HG02840 (cell line): ENCODE data around the gene UBAC2.
"Not testable (repeated sequence)": the region's sequence is repeated elsewhere in the genome, so short reads cannot be mapped to it uniquely, and the experiment has no call there.

Source experiments
- ATAC-seq: cut with Tn5 transposase; IDR thresholded peaks from one replicate; pipeline ENCODE4 v1.9.1; 2021; ENCODE audit warnings: mild to moderate bottlenecking, moderate library complexity, moderate number of reproducible peaks; ENCODE audit not compliant: unreplicated experiment, low FRiP score

The UBAC2 gene

DNA sequence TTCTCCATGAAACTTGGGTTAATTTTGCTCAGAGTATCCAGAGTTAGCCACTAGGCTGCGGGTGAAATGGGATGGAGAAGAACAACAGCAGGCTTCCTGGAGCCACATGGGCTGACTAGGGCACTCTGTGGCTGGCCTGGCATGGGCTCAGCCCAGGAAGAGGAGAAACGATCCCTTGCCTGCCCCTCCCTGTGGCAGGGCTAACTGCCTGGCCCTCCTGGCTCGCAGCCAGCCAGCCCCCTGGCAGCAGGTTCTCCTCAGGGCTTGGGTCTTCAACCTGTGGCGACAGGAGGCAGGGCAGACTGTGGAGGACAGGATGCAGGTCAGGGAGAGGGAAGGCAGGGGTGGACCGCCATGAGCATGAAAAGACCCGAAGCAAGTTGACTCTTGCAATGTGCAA is 185.3 kb downstream of the UBAC2 start:
- ATAC-seq, result no peak

DNA sequence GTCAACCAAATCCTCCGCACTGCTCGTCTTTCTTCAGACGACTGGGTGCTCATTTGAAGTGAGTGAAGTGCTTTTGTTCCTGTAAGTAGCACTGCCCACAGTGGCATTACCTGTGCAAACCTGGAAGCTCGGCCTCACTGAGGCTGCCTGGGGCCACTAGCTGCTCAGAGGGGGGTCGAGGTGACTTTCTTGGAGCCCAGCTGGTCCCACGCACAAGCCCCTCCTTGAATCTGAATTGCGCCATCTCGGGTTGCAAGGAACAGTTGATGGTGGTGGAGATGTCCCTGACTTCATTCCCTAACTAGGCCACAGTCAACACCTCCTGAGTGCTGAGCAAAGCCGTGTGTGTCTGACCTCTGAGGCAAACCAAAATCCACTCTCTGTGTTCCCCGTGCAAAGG is 185.8 kb downstream of the UBAC2 start:
- no peak for ATAC-seq

DNA sequence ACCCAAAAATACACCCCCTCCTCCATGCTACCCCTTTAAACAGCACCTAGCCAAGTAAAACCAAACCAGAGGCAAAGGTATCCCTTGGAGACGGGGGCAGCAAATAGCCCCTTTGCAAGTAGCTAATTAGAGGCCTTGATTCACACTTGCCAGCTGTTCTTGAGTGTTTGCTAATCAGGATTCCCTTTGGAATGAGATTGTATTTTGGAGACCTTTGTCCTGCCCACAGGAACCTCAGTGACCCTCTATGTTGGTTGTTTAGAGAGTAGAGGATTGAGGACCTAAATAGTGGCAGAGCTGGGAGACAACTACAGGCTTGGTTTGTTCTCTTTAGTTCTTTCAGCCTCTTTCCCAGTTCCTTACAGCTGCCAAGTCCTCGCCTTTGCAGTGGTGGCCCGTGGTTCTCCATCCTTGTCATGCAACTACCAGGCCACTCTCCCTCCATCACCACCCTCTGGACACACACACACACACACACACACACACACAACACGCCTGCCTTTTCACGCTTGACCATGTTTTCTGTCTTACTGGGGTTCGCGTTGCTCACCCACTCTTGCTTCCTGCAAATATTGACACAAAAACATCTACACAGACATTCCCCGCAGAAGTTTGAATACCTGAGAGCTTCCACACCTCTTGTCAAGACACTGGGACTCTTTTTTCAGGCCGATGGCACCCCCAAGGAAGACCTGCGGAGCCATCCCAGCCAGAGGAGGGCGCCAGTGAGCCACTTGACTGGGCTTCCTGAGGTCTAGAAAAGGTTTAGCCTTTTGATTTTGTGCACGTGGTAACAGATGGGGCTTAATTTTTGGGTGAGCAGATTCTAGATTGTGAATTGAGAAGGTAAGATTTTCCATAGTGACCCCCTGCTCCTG is 186.5 kb downstream of the UBAC2 start:
- ATAC-seq, result no peak

DNA sequence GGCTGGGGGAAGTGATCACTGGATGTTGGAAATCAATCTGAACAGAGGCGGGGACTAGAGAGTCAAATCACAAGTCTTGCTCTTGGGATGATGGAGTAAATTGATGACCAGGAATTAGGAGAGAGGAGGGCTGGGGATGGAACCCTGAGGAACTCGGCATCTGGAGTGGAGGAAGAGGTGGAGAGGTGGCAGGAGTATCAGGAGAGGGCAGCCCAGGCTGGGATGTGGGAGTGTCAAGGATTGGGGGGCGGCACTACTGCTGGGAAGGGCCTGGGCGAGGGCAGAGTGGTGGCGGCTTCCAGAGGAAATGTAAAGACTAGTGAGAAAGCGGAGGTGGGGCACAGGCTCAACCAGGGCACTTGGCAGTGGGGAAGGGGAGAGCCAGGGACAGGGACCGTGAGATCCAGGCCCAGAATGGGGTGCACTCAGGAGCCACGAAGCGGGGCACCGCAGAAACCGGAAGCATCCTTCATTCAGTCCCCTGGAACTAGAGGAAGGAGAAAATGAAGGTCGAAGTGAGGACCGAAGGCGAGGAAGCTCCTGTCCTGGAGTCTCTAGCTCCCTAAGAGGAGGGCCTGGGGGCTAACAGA is 187.8 kb downstream of the UBAC2 start:
- ATAC-seq, result no peak

DNA sequence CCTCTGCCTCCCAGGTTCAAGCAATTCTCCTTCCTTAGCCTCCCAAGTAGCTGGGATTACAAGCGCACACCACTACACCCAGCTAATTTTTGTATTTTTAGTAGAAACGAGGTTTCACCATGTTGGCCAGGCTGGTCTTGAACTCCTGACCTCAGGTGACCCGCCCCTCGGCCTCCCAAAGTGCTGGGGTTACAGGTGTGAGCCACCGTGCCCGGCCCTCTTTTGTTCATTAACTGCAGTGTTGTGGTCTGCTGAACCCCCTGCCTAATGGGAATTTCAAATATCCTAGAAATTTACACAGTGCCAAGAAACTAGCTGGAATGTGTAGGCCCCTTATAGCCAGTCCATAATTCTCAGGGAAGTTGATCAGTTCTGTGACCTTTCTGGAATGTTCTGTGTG is 188.4 kb downstream of the UBAC2 start:
- not testable (repeated sequence) for ATAC-seq

DNA sequence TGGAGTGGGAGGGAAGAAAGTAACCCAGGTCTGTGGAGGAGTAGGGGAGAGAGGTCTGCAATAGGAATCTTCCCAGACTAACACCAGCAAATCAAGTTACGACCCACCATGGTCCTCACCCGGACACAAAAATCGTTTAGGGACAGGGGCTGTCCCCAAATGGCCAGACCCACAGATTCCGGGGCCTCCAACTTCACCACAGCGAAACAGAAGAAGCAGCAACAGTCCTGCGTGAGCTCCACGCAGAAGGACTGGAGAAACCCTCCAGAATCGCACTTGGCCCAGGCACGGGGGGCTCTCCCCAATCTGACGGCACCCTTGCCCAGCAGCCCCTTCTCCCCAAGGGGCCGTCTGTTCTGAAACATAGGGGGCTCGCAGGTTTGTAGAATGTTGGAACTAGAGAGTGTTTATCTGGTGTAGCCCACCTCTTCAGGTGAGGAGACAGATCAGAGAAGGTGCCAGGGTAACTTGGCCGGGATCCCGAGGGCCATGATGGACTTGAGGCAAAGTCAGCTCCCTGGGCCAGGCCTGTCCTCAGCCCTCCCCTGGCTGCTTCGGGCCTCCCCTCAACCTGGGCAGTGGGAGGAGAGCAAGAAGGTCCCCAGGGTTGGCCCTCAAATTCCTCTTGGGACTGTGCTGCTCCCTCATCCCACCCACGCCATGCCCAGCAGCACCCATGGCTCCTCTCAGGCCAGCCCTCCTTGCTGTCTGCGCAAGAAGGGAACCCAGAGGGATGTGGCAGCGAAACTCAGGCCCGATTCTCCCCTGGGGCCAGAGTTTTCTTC is 189.1 kb downstream of the UBAC2 start:
- no peak for ATAC-seq

DNA sequence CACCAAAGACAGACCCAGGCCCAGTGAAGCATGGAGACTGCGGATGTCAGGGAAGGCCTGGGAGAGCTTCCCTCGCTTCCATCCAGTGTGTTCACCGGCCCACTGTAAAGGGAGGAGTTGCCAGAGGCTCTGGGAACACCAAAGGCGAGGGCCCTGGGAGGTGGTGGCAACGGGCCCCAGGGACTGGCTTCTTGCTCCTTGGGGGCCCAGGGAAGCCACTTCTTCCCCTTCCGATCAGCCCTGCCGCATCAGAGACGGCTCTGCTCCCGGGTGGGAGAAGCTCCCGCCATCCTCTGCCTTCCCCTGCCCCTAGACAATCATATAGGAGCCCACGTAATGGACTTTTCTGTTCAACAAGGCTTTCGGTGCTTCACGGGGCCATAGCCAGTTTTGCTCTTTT is 189.9 kb downstream of the UBAC2 start:
- ATAC-seq, result no peak

DNA sequence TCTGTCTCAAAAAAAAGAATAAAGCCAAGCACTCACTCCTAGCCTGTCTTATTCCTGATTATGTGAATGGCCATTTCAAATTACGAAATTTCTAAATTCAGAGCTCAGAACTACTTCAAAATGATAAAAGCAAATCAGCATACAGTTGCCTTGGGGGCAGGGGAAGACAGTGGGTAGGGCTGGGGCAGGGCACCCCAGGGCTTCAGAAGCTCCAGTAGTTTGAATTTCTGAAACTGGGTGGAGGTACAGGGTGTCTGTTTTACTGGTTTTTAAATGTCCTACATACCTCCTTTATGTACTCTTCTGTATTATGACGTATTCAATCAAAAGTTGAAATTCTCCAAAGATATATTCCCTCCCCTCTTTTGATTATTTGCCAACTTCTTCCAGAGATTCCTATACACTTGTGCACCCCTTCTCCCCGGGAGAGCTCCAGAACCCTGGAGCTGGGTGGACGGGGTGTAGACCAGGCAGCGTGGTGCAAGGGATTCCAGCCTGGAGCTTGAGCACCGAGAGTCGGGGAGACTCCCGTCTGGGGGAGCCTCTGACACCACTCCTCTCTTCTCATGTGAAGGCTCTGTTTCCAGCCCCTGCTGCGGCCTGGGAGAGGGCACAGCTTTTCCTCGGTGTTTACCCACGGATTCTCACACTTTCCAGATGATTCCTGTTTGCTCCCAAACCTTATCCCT is 191.3 kb downstream of the UBAC2 start:
- ATAC-seq, result no peak

DNA sequence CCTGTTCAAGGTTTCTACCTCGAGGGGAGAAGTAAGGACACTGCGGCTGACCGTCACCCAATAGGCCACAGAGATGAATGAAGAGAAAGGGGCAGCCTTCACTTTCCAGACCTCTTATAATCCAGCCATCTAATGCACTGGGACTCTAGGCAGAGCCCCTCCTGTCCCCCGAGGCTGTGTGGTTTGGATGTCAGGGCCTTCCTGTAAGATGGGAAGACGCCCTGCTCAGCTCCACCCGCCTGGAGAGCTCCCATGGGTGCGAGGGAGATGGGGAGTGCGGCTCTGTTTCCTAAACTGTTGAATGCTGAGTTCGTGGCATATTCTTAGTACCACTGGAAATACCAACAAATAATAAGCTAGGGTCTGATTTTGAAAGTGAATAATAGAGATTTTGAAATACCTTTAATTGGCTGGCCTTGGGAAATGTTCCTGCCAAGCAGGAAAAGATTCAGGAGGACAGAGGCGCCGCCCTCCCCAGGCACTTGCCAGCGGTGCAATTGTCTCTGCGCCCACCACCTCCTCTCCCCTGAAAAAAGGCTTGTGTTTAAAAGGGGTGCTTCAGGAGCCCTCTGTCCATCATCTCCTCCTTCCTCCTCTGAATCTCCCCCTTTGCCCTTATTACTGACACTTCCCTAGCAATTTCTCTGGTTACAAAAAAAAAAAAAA is 191.9 kb downstream of the UBAC2 start:
- ATAC-seq, result no peak

DNA sequence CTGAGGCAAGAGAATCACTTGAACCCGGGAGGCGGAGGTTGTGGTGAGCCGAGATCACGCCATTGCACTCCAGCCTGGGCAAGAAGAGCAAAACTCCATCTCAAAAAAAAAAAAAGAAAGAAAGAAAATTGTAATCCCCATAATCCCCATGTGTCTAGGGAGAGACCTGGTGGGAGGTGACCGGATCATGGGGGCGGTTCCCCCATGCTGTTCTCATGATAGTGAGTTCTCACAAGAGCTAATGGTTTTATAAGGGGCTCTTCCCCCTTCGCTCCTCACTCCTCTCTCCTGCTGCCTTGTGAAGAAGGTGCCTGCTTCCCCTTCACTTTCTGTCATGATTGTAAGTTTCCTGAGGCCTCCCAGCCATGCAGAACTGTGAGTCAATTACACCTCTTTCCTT is 192.7 kb downstream of the UBAC2 start:
- ATAC-seq, result not testable (repeated sequence)

DNA sequence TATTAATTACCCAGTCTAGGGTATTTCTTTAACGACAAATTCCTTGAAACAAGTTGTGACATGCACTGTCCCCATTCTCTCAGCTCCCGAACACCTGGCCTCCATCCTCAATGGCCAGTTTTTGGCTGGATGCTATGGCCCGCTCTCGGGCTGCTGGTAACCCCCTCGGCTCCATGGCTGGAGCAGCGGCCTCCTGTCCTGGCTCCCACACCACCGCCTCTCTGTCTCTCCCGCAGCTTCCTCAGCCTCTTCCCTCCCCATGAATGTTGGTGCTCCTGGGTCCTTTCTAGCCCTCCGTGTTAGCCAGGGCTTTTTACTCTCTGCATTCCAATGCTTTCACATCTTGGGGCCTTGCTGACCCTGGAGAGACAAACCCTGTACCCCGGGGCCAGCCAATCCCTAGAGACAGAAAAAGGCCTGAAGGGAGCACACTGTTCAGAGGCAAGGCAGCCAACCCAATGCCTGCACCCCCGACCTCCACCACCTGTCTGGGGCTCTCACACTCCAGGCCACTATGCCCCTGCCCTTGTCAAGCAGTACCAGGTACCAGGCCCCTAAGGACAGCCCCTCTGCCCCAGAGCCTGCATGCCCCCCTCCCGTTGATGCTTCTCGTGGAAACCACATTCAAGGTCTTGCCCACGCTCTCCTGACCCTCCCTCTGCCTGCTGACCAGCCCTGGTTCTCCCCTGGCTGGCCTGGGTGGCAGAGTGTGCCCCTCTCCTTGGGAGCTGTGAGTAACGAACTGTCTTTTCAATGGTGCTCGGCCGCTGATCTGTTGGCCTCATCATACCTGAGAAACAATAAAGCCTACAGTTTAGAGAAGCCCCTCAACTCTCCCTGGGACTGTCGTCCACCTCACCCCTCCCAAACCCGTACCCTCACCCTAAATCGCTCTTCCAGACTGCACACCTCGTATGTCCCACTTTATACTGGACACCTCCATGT is 193.4 kb downstream of the UBAC2 start:
- ATAC-seq, result no peak

DNA sequence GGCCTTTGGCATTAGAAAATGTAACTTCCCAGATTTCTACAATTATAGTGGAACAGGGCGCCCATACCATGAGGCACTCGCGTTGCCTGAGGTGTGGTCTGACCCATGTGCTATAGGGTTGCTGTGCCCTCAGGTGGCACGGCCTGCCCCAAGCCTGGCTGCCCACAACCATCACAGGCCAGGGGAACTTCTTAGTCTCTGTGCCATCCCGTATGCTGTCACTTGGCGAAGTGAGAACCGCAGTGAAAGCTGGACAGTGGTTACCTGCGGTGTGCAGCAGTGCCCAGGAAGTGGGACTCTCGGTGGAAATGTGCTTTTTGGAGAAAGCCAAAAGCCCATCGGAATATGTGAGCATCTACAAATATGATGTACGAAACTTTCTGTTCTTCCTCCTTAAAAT is 194.8 kb downstream of the UBAC2 start:
- no peak for ATAC-seq

DNA sequence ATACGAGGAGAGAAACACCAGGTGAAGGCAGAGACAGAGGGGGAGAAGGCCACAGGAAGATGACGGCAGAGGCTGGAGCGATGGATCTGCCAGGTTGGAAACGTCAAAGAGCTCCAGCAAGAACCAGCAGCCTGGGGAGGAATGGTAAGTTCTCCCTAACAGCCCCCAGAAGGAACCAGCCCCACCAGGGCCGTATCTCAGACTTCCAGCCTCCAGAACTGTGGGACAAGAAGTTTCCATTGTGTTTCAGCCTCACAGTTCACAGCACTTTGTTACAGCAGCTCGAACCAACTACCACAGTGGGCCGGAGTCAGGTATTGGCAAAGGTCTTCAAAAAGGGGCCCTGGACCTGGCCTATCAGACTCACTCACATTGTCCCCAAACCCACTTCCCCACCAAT is 195.8 kb downstream of the UBAC2 start:
- ATAC-seq, result no peak

DNA sequence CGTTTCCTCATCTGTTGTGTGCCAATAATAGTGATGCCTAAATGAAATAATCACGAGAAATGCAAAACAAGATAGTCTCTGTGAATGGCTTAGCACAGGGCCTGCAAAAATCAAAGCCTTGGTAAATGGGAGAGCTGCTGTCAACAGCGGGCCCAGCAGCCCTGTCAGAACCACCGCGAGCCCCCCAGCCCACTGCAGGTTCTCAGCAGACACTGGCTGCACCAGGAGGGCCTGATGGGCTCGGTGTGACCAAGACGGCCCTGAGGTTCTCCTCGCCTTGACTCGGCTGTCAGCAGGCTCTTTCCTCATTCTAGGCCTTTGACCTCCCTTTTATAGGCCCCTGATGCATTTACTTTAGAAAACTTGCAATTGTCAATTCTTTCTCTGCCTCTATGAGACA is 197.4 kb downstream of the UBAC2 start:
- ATAC-seq, result no peak

DNA sequence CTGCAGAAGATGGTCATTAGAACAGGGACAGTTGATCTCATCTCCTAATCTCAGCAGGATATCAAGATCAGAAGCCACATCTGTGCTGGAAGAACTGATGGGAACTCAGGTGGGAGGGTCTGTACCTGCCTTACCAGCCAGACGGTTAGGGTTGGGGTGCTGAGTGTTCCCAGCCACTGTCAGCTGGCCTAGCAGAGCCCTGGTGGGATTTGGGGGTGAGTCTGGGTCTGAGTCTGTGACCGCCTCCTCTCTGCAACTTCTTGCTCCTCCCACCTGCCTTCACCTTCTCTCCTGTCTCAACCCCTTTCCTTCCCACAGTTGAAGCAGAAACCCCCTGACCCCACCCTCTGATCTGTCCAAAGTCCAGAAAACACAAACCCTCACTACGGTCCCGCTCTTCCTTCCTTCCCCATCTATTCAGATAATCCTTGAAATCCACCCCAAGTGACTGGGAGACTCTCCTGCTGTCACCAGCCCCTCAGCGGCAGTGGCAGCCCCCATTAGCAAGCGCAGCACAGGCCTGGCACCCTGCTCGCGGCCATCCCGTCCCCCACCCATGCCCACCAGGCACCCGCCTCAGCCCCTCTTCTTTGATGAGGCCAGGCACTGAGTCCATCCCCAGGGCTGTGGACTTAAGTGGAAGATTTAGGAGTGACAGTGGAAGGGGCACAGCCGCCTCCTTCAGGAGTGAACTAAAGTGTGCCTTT is 198.4 kb downstream of the UBAC2 start:
- ATAC-seq, result no peak

DNA sequence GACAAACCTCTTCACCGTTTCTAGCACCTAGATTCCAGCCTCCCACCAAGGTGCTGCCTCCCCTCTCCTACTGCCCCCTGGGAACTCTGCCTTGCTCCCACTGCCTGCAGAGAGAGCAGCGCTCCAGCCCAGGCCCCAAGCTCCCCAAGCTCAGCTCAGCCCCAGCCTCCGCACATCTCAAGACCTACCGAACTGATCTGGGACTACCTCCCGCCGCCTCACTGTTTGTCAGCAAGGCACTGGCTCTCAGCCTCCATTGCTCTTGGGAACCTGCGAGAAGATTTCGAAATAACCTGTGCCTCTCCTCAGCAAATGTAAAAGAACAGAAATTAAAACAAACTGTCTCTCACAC is 198.9 kb downstream of the UBAC2 start:
- no peak for ATAC-seq

DNA sequence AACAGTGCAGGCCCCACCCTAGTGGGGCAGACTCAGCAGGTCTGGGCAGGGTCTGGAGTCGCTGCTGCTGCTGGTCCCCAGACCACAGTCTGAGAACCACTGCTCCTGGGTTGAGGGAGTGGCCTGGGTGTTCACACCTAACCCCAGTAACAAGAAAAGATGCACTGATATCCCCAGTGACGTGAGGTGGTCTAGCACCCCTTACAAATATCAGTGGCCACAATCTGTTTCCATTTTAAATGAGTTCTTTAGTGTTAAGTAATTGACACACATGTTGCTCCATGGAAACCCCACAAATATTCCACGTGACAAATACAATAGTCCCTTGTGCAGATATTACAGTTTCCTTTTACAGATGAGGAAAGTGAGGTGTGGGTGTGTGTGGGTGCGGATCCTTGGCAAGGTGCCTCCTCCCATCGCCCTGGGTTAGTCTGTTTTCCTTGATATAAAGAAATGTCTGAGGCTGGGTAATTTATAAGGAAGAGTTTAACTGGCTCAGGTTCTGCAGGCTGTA is 202.9 kb downstream of the UBAC2 start:
- no peak for ATAC-seq

DNA sequence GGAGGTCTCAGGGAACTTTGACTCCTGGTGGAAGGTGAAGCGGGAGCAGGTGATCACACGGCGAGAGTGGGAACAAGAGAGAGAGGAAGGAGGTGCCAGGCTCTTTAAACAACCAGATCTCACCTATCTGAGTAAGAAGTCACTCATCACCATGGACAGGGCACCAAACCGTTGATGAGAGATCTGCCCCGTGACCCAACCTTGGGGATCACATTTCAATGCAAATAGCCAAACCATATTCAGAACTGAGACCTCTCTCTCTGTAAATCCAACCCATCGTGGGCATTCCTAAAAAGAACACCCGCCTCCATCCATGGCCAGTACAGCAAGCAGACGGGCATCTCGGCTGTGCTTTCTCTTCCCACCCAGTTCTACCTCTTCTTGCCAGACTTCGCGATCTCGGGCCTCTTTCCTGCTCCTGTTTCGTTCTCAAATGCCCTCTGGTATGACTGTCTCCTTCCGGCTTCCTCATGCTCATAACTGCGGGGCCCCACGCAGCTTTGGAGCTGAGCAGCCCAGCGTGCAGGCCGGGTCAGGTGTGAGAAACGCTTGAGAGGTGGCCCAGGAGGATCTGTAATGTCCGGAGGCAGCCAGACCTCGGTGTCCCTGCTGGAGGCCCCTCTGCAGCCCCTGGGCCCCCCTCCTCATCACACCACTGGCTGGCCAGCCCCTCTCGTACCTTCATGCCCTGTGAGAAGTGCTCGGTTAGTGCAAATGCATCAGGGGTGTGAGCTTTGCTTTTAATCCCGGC is 203.5 kb downstream of the UBAC2 start:
- no peak for ATAC-seq
